Measurements from ENCODE around the gene DUS1L. TPM values are rescaled to one million over a fixed set of nuclear protein-coding genes. Genes with fewer than 3 reads are reported as not detected.

Gene DUS1L
- polyA plus RNA-seq, 1 donor (not counting 4 experiments of a cell fraction or from before 2014, with no cell fraction given) = 49.1 TPM

GRCh38 chr17:82096709-82097183, 31.1 kb upstream of the DUS1L start:
- Histone ChIP-seq H3K9me3 (ENCODE audit: control insufficient read depth, low read depth, low read length) (no peaks in the 10 kb centered on the region), H2AFZ (ENCODE audit: control insufficient read depth, low read length) (no peak overlapping the region), H3K79me2 (ENCODE audit: control insufficient read depth, insufficient read depth, low read length) (peaks cover 50% of the 10 kb centered on the region), H3K4me3 (ENCODE audit: control insufficient read depth in 2 of 3, extremely low read depth in 1 of 3, insufficient read depth in 2 of 3, low read depth in 1 of 3, low read length in 3 of 3) (peak overlapping the region; percentile 76 to 85 (median 83)), H3K4me1 (ENCODE audit: control insufficient read depth, extremely low read depth, insufficient read depth, low read length) (peaks cover 29% of the 10 kb centered on the region), H3K27me3 (ENCODE audit: control insufficient read depth, extremely low read depth, insufficient read depth, low read length) (no peaks in the 10 kb centered on the region), H3K9me1 (ENCODE audit: control insufficient read depth, extremely low read depth, insufficient read depth, low read length) (no peaks in the 10 kb centered on the region), H4K20me1 (ENCODE audit: control insufficient read depth, extremely low read depth, insufficient read depth, low read length) (peaks cover 30% of the 10 kb centered on the region), H3K36me3 (ENCODE audit: control insufficient read depth in 2 of 2, extremely low read depth in 1 of 2, insufficient read depth in 2 of 2, low read length in 2 of 2) (peaks cover 20 to 26% of the 10 kb centered on the region in 2 experiments), H3K4me2 (ENCODE audit: control insufficient read depth, extremely low read depth, insufficient read depth, low read depth, low read length) (peak overlapping the region; percentile 93), H3K9ac (ENCODE audit: control insufficient read depth, extremely low read depth, insufficient read depth, low read length) (peak overlapping the region; percentile 81), H3K27ac (ENCODE audit: control insufficient read depth, insufficient read depth, low read length) (peak overlapping the region; percentile 63)
- TF ChIP-seq EZH2 (IDR thresholded peaks at IDR 0.05; ENCODE audit: low read length) = no peak
- TF ChIP-seq, protein P1, sequence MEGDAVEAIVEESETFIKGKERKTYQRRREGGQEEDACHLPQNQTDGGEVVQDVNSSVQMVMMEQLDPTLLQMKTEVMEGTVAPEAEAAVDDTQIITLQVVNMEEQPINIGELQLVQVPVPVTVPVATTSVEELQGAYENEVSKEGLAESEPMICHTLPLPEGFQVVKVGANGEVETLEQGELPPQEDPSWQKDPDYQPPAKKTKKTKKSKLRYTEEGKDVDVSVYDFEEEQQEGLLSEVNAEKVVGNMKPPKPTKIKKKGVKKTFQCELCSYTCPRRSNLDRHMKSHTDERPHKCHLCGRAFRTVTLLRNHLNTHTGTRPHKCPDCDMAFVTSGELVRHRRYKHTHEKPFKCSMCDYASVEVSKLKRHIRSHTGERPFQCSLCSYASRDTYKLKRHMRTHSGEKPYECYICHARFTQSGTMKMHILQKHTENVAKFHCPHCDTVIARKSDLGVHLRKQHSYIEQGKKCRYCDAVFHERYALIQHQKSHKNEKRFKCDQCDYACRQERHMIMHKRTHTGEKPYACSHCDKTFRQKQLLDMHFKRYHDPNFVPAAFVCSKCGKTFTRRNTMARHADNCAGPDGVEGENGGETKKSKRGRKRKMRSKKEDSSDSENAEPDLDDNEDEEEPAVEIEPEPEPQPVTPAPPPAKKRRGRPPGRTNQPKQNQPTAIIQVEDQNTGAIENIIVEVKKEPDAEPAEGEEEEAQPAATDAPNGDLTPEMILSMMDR (optimal IDR thresholded peaks at IDR 0.05 in 1 of 3, IDR thresholded peaks at IDR 0.05 in 1 of 3, conservative IDR thresholded peaks at IDR 0.05 in 1 of 3; ENCODE audit: extremely low read depth in 1 of 3, insufficient read depth in 2 of 3, low read length in 3 of 3) = no peak
- DNase-seq (ENCODE audit: low read depth, low spot score) (no peak), FAIRE-seq (no peak)
- dilution Hi-C loops (cut with MboI; ENCODE audit: extremely low pct_ligation_motif_present, low sequenced_read_pairs) = no loop called here

DNA sequence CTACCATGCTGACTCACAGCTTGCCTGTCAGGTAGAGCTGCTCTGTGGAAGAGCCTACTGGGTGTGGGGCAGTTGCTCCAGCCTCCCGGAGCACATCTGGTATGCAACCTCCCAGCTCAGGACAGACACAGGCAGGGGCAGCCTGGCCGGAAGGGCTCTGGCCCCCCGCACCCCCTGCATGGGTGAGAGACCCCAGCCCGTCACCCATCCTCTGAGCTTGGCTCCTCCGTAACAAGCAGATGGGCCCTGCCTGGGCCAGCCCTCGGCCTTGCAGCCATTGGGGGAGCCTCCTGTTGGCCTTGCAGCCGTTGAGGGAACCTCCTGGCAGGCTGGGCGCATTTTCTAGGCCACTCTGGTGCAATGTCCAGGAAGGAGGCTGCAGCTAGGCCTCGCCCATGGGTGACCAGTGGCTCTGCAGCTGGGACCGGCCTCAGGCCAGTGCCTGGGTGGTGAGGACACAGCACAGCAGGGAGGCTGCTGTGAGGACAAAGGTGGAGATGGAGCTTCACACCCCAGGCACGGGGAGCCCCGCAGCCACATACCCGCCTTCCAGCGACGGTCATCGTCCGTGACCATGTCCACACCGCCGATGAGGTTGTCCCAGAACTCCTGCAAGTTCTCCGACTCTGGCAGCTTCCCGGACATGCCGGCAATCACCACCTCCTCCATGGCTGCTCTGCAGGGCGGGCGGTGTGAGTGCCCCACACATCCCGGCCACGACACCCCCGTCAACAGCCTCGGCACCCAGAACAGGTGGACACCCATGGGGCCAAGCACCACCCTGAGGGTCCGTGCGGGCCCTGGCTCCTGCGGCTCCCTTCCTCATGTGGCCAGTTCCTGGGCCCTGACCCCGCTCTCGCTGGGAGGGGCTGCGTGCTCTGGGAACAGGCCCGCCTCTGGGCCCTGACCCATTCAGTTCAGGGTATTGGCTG, 30.4 kb upstream of the DUS1L start:
- FAIRE-seq = no peak
- H3K27ac ChIP-seq (ENCODE audit: control insufficient read depth, insufficient read depth, low read length) = no peak overlapping the region

More for the DNA sequence above, 30.4 kb upstream of the DUS1L start:
- Histone ChIP-seq H3K9me1 (ENCODE audit: control insufficient read depth, extremely low read depth, insufficient read depth, low read length) (no peaks in the 10 kb centered on the region), H3K27me3 (ENCODE audit: control insufficient read depth, extremely low read depth, insufficient read depth, low read length) (no peaks in the 10 kb centered on the region), H3K4me2 (ENCODE audit: control insufficient read depth, extremely low read depth, insufficient read depth, low read depth, low read length) (peak overlapping the region; percentile 93), H3K36me3 (ENCODE audit: control insufficient read depth in 2 of 2, extremely low read depth in 1 of 2, insufficient read depth in 2 of 2, low read length in 2 of 2) (peaks cover 24 to 27% of the 10 kb centered on the region in 2 experiments), H4K20me1 (ENCODE audit: control insufficient read depth, extremely low read depth, insufficient read depth, low read length) (peaks cover 34% of the 10 kb centered on the region), H3K4me1 (ENCODE audit: control insufficient read depth, extremely low read depth, insufficient read depth, low read length) (peaks cover 29% of the 10 kb centered on the region), H2AFZ (ENCODE audit: control insufficient read depth, low read length) (no peak overlapping the region), H3K4me3 (ENCODE audit: control insufficient read depth in 2 of 3, extremely low read depth in 1 of 3, insufficient read depth in 2 of 3, low read depth in 1 of 3, low read length in 3 of 3) (peak overlapping the region; percentile 76 to 85 (median 83)), H3K79me2 (ENCODE audit: control insufficient read depth, insufficient read depth, low read length) (peaks cover 55% of the 10 kb centered on the region), H3K9ac (ENCODE audit: control insufficient read depth, extremely low read depth, insufficient read depth, low read length) (peak overlapping the region; percentile 81), H3K9me3 (ENCODE audit: control insufficient read depth, low read depth, low read length) (no peaks in the 10 kb centered on the region)
- TF ChIP-seq, protein P1 (optimal IDR thresholded peaks at IDR 0.05 in 1 of 3, IDR thresholded peaks at IDR 0.05 in 1 of 3, conservative IDR thresholded peaks at IDR 0.05 in 1 of 3; ENCODE audit: extremely low read depth in 1 of 3, insufficient read depth in 2 of 3, low read length in 3 of 3) = no peak
- TF ChIP-seq EZH2 (IDR thresholded peaks at IDR 0.05; ENCODE audit: low read length) = no peak
- no peak for DNase-seq (ENCODE audit: low read depth, low spot score)
- dilution Hi-C loops (cut with MboI; ENCODE audit: extremely low pct_ligation_motif_present, low sequenced_read_pairs) = no loop called here

Measured in keratinocyte (primary cell).